ENCODE results near the gene WDR74. TPM values are rescaled to one million over a fixed set of nuclear protein-coding genes. Genes with fewer than 3 reads are reported as not detected.
"Not testable (repeated sequence)": the region's sequence is repeated elsewhere in the genome, so short reads cannot be mapped to it uniquely, and the experiment has no call there.

Gene WDR74
- total RNA-seq, 2 donors from 2014 or later: 24.6 to 32.2 TPM

DNA sequence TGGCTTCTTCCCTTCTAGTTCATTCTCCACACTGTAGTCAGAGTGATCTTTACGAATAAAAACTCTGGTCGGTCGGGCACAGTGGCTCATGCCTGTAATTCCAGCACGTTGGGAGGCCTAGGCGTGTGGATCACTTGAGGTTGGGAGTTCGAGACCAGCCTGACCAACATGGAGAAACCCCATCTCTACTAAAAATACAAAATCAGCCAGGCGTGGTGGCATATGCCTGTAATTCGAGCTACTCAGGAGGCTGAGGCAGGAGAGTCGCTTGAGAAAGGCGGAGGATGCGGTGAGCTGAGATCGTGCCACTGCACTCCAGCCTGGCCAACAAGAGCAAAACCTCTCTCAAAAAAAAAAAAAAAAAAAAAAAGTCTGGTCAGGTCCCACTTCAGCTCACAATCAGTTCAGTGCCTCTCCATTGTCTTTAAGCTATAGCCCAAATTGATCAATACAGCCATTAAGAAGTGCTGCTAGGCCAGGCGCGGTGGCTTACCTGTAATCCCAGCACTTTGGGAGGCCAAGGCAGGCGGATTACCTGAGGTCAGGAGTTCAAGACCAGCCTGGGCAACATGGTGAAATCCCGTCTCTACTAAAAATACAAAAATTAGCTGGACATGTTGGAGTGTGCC, 22.3 kb upstream of the WDR74 start:
- DNase-seq, ATAC-seq: not testable (repeated sequence)
- intact Hi-C loops (cut with DNase I): loop anchor here (2.0 to 5.0 kb wide), 2 partner anchors 74 to 75 kb away; partner anchors contain the start of gene TMEM179B (in 2 of the 2)

DNA sequence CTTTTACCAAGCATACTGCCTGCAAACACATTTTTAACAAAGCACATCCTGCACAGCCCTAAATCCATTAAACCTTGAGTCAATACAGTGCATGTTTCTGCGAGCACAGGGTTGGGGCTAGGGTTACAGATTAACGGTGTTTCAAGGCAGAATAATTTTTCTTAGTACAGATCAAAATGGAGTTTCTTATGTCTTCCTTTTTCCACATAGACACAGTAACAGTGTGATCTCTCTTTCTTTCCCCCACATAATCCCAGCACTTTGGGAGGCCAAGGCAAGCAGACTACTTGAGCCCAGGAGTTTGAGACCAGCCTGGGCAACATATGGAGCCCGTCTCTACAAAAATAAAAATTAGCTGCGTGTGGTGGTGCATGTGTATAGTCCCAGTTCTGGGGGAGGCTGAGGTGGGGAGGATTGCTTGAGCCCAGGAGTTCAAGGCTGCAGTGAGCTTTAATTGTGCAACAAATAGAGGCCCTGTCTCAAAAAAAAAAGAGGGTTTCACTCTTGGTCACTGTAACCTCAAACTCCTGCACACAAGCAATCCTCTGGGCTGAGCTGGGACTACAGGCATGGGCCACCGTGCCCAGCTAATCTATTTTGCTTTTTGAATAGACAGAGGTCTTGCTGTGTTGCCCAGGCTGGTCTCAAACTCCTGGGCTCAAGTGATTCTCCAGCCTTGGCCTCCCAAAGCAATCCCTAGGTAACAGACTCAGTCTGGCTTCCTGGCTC, 21.6 kb upstream of the WDR74 start:
- no peak for DNase-seq
- intact Hi-C loops (cut with DNase I): loop anchor here in 1 of 2 donors (5.0 kb wide), 1 partner anchor 74 kb away; the partner anchor contains the start of gene TMEM179B
- no peak for ATAC-seq

DNA sequence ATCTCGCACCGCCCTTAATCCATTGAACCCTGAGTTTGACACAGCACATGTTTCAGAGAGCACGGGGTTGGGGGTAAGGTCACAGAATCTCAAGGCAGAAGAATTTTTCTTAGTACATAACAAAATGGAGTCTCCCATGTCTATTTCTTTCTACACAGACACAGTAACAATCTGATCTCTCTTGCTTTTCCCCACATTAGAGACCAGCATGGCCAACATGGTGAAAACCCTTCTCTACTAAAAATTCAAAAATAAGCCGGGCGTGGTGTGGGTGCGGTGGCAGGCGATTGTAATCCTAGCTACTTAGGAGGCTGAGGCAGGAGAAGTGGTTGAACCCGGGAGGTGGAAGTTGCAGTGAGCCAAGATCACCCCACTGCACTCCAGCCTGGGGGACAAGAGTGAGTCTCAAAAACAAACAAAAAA, 19.9 kb upstream of the WDR74 start:
- intact Hi-C loops (cut with DNase I): loop anchor here in 1 of 2 donors (10.0 kb wide), 1 partner anchor 254 kb away; the partner anchor contains the start of gene MTA2
- not testable (repeated sequence) for ATAC-seq

DNA sequence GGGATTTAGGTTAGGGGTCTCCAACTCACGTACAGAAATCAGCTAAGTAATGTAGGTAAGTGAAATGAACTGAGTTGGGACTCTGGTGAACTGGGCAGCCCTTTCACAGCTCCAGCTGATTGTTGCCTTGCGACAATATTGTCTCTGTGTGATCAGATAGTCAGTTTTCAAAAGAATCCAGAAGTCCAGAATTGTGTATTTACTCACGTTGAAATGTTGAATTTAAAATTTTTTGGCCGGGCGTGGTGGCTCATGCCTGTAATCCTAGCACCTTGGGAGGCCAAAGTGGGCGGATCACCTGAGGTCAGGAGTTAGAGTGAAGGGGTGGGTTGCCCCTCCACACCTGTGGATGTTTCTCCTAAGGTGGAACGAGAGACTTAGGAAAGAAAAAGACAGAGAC, 18.8 kb upstream of the WDR74 start:
- ATAC-seq: no peak
- intact Hi-C loops (cut with DNase I): loop anchor here in 1 of 2 donors (10.0 kb wide), 1 partner anchor 253 kb away; the partner anchor contains the start of gene MTA2

More for the DNA sequence above, 19.9 kb upstream of the WDR74 start:
- DNase-seq: not testable (repeated sequence)

DNA sequence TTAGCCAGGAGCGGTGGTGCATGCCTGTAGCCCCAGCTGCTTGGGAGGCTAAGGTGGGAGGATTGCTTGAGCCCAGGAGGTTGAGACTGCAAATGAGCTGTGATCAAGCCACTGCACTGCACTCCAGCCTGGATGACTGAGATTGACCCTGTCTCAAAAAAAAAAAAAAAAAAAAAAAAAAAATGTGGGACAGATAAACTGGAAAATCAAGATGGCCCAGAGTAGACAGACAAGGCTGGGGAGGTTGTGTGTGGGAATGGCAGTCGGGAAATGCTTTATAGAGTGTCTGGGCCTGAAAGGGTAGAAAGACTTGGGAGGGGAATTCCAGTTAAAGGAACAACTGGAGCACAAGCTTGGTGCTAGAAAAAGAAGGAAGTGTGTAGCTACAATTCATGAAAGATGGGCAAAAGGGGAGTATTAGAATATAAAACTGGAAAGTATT, 18.2 kb upstream of the WDR74 start:
- intact Hi-C loops (cut with DNase I): loop anchor here in 1 of 2 donors (10.0 kb wide), 1 partner anchor 253 kb away; the partner anchor contains the start of gene MTA2
- DNase-seq (no peak), ATAC-seq (no peak)

More for the DNA sequence above, 18.8 kb upstream of the WDR74 start:
- DNase-seq: no peak

DNA sequence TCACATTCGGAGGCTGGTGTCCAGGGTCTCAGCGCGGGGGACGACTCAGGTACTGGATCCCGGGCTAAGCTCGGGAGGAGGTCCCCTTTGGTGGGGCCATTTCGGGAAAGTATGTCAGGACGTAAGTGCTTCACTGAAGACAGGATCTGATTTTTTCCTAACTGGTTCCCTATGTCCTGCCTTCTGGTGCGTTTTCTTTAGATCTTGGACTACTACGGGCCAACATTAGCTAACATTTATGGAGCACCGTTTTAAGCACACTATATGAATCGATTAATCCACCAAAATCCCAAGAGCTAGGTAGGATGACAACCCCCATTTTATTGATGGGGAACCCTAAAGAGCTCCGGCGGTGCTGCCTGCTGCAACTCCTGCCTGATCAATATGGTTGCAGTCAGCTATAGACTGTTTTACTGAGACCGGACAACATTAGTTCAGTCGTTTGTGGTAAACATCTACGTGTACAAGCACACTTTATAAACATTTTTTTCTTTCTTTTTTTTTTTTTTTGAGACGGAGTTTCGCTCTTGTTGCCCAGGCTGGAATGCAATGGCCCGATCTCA, 17.0 kb upstream of the WDR74 start:
- ATAC-seq: peak in 1 of 2 donors; percentile 1
- intact Hi-C loops (cut with DNase I): loop anchor here in 1 of 2 donors (10.0 kb wide), 1 partner anchor 252 kb away; the partner anchor contains the start of gene MTA2

DNA sequence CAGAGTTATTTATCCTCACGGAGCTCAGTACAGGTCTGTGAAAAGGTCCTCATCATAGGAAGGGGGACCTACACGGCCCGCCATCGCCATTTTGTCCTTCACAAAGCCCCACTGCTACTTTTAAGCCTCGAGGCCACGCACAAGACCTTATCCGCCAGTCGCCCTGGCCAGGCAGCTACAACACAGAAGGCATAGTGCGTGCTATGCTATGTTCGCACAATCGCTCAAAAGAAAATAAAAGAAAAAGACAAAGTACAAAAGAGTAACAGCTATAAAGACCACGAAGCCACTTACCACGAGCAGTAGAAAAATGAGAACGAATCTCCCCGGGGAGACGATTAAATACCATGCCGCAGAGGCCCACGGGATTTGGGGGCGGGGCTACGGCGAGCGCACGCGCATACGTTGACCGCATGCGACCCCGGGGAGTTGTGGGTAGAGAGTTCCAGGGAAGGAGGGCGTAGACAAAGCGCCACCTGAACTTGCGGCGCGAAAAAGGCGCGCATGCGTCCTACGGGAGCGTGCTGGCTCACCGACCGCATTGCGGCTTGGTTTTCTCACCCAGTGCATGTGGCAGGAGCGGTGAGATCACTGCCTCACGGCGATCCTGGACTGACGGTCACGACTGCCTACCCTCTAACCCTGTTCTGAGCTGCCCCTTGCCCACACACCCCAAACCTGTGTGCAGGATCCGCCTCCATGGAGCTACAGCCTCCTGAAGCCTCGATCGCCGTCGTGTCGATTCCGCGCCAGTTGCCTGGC, 16.4 kb upstream of the WDR74 start:
- DNase-seq: peak; percentile 96
- ATAC-seq: peak; percentile 98
- intact Hi-C loops (cut with DNase I): loop anchor here in 1 of 2 donors (10.0 kb wide), 1 partner anchor 251 kb away; the partner anchor contains the start of gene MTA2

More for the DNA sequence above, 17.0 kb upstream of the WDR74 start:
- no peak for DNase-seq

DNA sequence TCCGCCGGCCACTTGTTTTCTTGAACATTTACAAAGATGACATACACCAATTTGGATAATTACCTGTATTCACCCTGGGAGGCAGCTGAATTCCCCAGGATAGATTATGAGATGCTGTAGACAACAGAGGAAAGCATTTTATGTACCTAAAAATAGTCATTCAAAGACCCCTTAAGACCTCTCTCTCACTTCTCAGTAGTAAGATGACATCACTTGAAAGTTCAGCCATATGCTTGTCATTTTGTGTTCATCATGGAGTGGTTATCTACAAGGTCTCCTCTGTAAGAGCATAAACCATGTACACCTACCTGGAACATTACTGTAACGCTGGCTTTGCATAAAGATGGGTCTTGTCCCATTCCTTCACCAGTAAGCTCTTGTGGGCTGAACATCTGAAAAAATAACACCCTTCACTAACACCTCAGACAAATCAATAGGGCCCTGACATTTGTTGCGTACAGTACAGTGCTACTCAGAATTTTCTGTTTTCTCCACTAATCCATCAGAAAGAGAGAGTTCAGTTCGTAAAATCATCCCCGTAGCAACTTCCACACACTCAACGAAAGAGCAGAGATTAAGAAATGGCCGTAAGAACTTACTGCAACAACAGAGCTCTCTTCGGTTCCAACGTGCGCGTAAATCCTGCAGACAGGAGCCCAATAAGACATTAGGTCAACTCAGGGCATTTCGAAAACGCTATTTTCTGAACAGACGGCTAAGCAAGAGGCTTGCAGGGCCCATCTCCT, 15.6 kb upstream of the WDR74 start:
- ATAC-seq (peak in 1 of 2 donors; percentile 23), DNase-seq (no peak)
- intact Hi-C loops (cut with DNase I): loop anchor here in 1 of 2 donors (10.0 kb wide), 1 partner anchor 250 kb away; the partner anchor contains the start of gene MTA2

DNA sequence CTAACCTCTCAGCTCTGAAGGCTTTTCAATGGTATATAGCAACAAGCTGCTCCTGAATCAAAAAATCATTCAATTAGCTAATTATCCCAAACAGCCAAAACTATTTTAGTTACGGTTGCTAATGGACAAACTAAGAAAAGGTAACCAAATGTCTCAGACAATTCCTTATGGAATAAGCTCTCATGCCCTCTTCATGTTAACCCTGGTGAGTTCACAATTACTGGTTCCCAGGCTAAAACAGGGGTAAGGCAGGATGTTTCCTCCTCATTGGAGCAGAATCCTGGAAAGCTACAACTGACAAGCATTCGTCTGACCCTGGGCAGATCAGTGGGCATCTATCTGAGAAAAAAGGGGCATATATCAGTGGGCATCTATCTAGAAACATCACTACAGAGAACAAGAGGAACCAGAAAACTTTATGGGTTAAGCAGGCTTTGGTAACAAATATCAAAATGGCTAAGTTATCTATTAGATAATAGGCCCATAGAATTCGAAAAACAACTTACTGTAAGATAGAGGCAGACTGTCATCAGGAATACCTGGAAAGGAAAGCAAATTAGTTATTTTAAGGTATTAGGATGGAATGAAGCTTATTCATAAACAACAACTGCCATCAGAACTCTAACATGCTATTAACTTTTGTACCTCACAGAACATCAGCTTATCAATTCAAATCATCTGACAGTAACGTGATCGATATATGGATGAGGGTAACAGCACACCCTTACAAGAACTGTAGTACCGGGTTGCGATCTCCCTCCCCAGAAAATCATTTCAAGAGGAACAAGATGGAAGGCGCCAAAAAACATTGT, 14.8 kb upstream of the WDR74 start:
- ATAC-seq (no peak), DNase-seq (no peak)
- intact Hi-C loops (cut with DNase I): loop anchor here in 1 of 2 donors (10.0 kb wide), 1 partner anchor 249 kb away; the partner anchor contains the start of gene MTA2

DNA sequence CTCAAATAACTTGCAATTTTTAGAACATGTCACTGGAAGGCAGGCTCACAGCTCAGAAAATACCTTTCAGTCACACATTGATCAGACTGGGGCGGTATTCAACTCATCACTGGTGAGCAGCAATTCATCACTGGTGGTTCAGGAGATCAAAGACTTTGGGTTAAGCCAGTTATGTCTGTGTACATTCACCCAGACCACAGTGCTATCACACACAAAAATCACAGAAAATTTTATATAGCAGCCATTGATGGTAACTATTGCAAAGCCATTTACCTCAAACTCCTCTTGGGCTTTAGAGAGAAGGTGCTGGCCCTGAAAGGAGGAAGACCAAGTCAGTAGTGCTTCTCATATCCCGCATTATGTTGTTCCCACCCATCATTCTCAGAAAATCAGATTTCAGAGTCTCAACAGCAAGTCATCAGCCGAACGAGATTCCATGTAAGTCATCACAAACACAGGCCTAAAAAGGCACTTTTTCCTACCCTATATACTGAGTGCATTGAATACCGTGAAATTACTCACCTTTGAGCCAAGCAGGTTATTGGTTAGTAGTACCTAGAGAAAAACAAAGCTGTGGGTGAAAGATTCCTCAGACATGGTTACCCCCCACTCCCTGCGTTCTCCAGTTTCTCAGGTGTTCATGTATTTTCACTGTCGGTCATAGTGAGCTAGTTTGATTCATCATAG, 14.0 kb upstream of the WDR74 start:
- intact Hi-C loops (cut with DNase I): loop anchor here in 1 of 2 donors (10.0 kb wide), 1 partner anchor 249 kb away; the partner anchor contains the start of gene MTA2
- no peak for DNase-seq
- ATAC-seq: no peak

DNA sequence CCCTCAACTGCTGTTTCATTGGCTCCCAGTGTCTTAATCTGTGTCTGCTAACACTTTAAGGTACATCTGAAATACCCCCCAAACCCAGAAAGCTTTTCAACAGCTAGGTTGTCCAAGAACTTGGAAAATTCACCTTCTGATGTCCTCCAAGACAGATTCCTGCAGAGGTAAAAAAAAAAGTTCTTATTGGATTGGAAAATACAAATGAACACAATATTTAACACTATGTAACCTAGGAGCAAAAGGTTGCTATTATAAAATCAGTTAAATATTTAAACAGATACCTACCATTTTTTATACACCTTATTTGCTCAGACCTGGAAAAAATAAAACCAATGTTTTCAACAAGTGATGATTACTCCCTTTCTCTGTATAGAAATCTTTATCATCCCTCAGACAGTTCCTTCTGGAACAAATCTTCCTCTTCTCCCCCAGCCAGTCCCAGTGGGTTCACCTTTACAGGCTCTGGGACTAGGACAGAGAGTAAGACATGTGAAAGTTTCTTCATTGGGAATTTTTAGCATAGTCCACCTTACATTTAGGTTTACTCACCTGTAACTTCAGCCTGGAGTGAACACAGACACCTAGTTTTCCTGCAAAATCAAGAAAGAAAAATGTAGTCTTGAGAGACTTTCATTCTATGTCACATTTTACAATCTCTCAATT, 13.3 kb upstream of the WDR74 start:
- intact Hi-C loops (cut with DNase I): loop anchor here in 1 of 2 donors (10.0 kb wide), 1 partner anchor 248 kb away; the partner anchor contains the start of gene MTA2
- ATAC-seq (no peak), DNase-seq (no peak)

DNA sequence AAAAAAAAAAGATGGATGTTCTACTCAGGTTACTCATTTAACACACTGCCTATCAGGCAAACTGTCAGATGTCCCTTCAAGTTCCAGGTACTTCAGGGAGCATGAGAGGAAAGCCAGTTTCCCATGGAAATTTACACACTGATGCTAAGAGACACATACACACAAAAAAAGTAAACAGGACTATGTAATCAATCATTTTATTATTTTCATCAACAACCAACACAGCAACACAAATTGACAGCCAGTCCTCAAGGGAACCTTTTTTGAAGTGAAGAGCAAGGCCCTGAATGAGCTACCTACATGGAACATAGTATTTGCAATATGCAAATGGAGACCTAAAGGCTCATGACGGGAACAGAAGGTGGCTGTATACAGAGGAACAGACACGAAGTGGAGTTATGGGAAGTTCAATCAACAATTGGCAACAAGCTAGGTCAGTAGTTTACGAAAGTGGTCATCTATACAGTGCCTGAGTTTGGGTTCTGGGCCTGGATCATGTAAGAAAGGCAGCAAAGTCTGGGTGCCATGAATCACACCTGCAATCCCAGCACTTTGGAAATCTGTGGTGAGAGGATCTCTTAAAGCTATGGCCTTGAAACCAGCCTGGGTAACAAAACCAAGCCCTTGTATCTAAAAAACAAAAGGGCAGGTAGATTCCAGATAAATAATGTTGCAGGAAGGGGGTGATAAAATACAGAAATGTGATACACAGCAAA, 12.6 kb upstream of the WDR74 start:
- intact Hi-C loops (cut with DNase I): loop anchor here in 1 of 2 donors (10.0 kb wide), 1 partner anchor 247 kb away; the partner anchor contains the start of gene MTA2
- DNase-seq (no peak), ATAC-seq (no peak)

DNA sequence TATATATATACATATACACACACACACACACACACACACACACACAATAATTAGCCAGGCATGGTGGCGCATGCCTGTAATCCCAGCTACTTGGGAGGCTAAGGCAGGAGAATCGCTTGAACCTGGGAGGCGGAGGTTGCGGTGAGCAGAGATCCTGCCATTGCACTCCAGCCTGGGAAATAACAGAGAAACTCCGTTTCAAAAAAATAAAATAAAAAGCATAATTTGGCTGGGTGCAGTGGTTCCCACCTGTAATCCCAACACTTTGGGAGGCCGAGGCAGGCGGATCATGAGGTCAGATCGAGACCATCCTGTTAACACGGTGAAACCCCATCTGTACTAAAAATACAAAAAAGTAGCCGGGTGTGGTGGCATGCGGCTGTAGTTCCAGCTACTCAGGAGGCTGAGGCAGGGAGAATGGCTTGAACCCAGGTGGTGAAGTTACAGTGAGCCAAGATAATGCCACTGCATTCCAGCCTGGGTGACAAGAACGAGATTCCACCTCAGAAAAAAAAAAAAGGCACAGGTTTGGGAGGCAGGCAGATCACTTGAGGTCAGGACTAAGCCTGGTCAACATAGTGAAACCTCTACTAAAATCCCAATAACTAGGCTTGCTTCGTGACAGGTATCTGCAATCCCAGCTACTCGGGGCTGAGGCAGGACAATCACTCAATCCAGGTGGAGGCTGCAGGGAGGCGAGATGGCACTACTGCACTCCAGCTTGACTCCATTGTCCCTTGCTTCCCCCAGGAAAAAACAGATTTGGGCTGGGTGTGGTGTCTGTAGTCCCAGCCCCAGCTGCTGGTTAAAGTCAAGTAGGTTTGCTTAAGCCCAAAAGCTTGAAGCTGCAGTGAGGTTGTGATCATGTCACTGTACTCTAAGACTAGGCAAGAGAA, 11.8 kb upstream of the WDR74 start:
- ATAC-seq (no peak), DNase-seq (no peak)
- intact Hi-C loops (cut with DNase I): loop anchor here in 1 of 2 donors (10.0 kb wide), 1 partner anchor 246 kb away; the partner anchor contains the start of gene MTA2

DNA sequence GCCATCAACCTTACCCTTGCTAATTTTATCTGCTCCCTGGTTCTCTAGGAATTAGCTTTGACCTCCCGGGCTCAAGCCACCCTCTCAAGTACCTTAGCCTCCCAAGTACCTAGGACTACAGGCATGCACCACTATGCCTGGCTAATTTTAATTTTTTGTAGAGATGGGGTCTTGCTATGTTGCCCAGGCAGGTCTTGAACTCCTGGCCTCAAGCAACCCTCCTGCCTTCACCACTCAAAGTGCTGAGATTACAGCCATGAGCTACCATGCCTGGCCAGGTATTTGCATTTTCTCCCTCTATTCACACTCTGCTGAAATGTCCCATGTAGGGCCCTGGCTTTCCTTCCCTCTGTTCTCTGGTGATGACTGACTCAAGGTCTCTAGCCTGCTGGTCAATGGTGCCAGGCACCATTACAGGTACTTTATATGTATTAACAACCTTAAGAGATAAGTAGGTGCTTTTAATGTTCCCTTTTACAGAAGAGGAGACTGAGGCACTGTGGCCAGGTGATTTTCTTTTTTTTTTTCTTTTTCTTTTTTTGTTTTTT, 8.5 kb upstream of the WDR74 start:
- ATAC-seq: no peak
- no peak for DNase-seq
- intact Hi-C loops (cut with DNase I): no loop called here

All from left cardiac atrium (tissue), 4 donors.